ENCODE results near the gene HES4.
"Not testable (repeated sequence)": the region's sequence is repeated elsewhere in the genome, so short reads cannot be mapped to it uniquely, and the experiment has no call there.

The HES4 gene

GRCh38 chr1:978835-979743 is 20.8 kb downstream of the HES4 start:
- DNase-seq (ENCODE audit: low spot score), result no peak

GRCh38 chr1:978069-978834 is 21.6 kb downstream of the HES4 start:
- DNase-seq (ENCODE audit: low spot score), result no peak

GRCh38 chr1:976791-977190 is 23.1 kb downstream of the HES4 start:
- DNase-seq (ENCODE audit: low spot score), result not testable (repeated sequence)

- peak; percentile 85 for DNase-seq (ENCODE audit: low spot score)
Observed at GRCh38 chr1:975896-976683, 23.8 kb downstream of the HES4 start.

- DNase-seq (ENCODE audit: low spot score), result no peak
Observed at GRCh38 chr1:975365-975764, 24.5 kb downstream of the HES4 start.

- no peak for DNase-seq (ENCODE audit: low spot score)
Observed at GRCh38 chr1:974687-975328, 25.1 kb downstream of the HES4 start.

GRCh38 chr1:974293-974640 is 25.6 kb downstream of the HES4 start:
- no peak for DNase-seq (ENCODE audit: low spot score)

- DNase-seq (ENCODE audit: low spot score), result no peak
Observed at GRCh38 chr1:973459-974292, 26.2 kb downstream of the HES4 start.

- no peak for DNase-seq (ENCODE audit: low spot score)
Observed at GRCh38 chr1:972726-973458, 27.0 kb downstream of the HES4 start.

- DNase-seq (ENCODE audit: low spot score), result no peak
Observed at GRCh38 chr1:971751-972506, 28.0 kb downstream of the HES4 start.

GRCh38 chr1:970973-971730 is 28.7 kb downstream of the HES4 start:
- DNase-seq (ENCODE audit: low spot score), result no peak

GRCh38 chr1:970242-970972 is 29.5 kb downstream of the HES4 start:
- no peak for DNase-seq (ENCODE audit: low spot score)

- DNase-seq (ENCODE audit: low spot score), result no peak
Observed at GRCh38 chr1:969260-969855, 30.5 kb downstream of the HES4 start.

- no peak for DNase-seq (ENCODE audit: low spot score)
Observed at GRCh38 chr1:967466-968343, 32.2 kb downstream of the HES4 start.

GRCh38 chr1:966704-967300 is 33.1 kb downstream of the HES4 start:
- DNase-seq (ENCODE audit: low spot score), result no peak

GRCh38 chr1:966135-966703 is 33.7 kb downstream of the HES4 start, which contains the start of gene PLEKHN1:
TSS of gene PLEKHN1 (plus strand) at chr1:966482. CDS start at chr1:966532, 50 bp downstream.
- DNase-seq (ENCODE audit: low spot score), result no peak
